AG04450 (cell line): ENCODE data around the gene DIO1. TPM values are rescaled to one million over a fixed set of nuclear protein-coding genes. Genes with fewer than 3 reads are reported as not detected.

ENCODE experiments used
- CTCF ChIA-PET: fragments of 300-600, 350-600 bp; formaldehyde crosslinking; extraction: SDS; loops from one replicate; lab custom pipeline; 2022; ENCODE audit warnings: antibody characterized with exemption, inconsistent platforms; lab: Charles Lee
- POLR2A ChIA-PET: fragments of 350-600 bp; formaldehyde crosslinking; extraction: SDS; loops from one replicate; lab custom pipeline; 2021; ENCODE audit warnings: antibody characterized with exemption, inconsistent platforms; lab: Yijun Ruan, JAX
- DNase-seq: peaks from one replicate; pipeline ENCODE4 v3.0.0-alpha.2; 2011; ENCODE audit warnings: low read depth, low spot score
- H3K27ac ChIP-seq: one replicate; pipeline ENCODE4 v1.5.1; 2012; ENCODE audit warnings: low read depth, low read length, control low read depth
- H3K27me3 ChIP-seq: one replicate; pipeline ENCODE4 v1.6.0; 2012; ENCODE audit warnings: low read length; ENCODE audit not compliant: control insufficient read depth, insufficient read depth
- H3K4me3 ChIP-seq: 2 replicates; pipeline ENCODE4 v1.5.1; 2011; ENCODE audit warnings: mild to moderate bottlenecking, low read depth, low read length, control low read depth
- H3K9me3 ChIP-seq: 2 replicates; pipeline ENCODE4 v1.5.1; 2012; ENCODE audit warnings: low read length; ENCODE audit not compliant: control insufficient read depth, insufficient read depth
- CTCF ChIP-seq: IDR thresholded peaks from 2 replicates; pipeline ENCODE4 v1.5.1; 2011; ENCODE audit warnings: low read depth, low read length, control low read depth, inconsistent platforms
- polyA plus RNA-seq: library from polyadenylated mRNA; depleted of rRNA; stranded (reverse); fragments of >200 nt; gene quantifications from 2 replicates; pipeline ENCODE4 v1.2.3, GENCODE V29; 2011

The DIO1 gene
- polyA plus RNA-seq, 1 experiment = not detected

GRCh38 chr1:53947172-53947907 lies 53.4 kb downstream of the DIO1 start:
- no peak for DNase-seq
- POLR2A ChIA-PET = no interaction called here
- no peak overlapping the region for H3K27ac ChIP-seq
- CTCF ChIA-PET = interaction anchor here (0.8 to 5.0 kb wide), 10 partner anchors 9 to 134 kb away, joined by 3 to 80 read pairs (median 4); no protein-coding TSS in a partner anchor
- H3K9me3 ChIP-seq = no peaks in the 10 kb centered on the region; the same call in 1 of the 2 replicates
- peak overlapping the region; percentile 83 for H3K4me3 ChIP-seq
- no peak for TF ChIP-seq CTCF
- no peaks in the 10 kb centered on the region for H3K27me3 ChIP-seq

- ChIA-PET POLR2A (no interaction called here), CTCF (interaction anchor here (0.8 to 5.0 kb wide), 10 partner anchors 8 to 133 kb away, joined by 3 to 80 read pairs (median 4); no protein-coding TSS in a partner anchor)
Measured at GRCh38 chr1:53948291-53948690, 54.3 kb downstream of the DIO1 start.

GRCh38 chr1:53949023-53949990 lies 55.3 kb downstream of the DIO1 start:
- H3K4me3 ChIP-seq = no peak overlapping the region
- ChIA-PET POLR2A (no interaction called here), CTCF (interaction anchor here (0.6 to 5.0 kb wide), 11 partner anchors 10 to 91 kb away, joined by 3 to 80 read pairs (median 7); partner anchors contain the start of gene DIO1)
- no peak for DNase-seq
- no peaks in the 10 kb centered on the region; the same call in 1 of the 2 replicates for H3K9me3 ChIP-seq
- H3K27me3 ChIP-seq = no peaks in the 10 kb centered on the region
- TF ChIP-seq CTCF = peak; percentile 75
- no peak overlapping the region for H3K27ac ChIP-seq

More at GRCh38 chr1:53948291-53948690, 54.3 kb downstream of the DIO1 start:
- H3K9me3 ChIP-seq = no peaks in the 10 kb centered on the region; the same call in 1 of the 2 replicates
- no peak for TF ChIP-seq CTCF
- DNase-seq = no peak
- no peak overlapping the region for H3K27ac ChIP-seq
- H3K27me3 ChIP-seq = no peaks in the 10 kb centered on the region
- no peak overlapping the region for H3K4me3 ChIP-seq

- TF ChIP-seq CTCF = no peak
- ChIA-PET POLR2A (no interaction called here), CTCF (interaction anchor here (5.0 kb wide), 1 partner anchor 73 kb away, joined by 80 read pairs; no protein-coding TSS in a partner anchor)
- Histone ChIP-seq H3K27ac (no peak overlapping the region), H3K27me3 (no peaks in the 10 kb centered on the region), H3K4me3 (no peak overlapping the region), H3K9me3 (no peaks in the 10 kb centered on the region)
- DNase-seq = no peak
Measured at GRCh38 chr1:53951697-53952096, 57.7 kb downstream of the DIO1 start.
